H1 (cell line): ENCODE measurements around the gene THADA. TPM values are rescaled to one million over a fixed set of nuclear protein-coding genes. Genes with fewer than 3 reads are reported as not detected.

ENCODE experiments used
- ATF2 ChIP-seq: IDR thresholded peaks from 2 replicates; pipeline ENCODE4 v1.6.1; 2012; ENCODE audit warnings: low read length, inconsistent platforms
- CBX8 ChIP-seq: fragments of 300-800, 300-1000 bp; sonication (generic); IDR thresholded peaks from 2 replicates; pipeline ENCODE4 v1.7.1; 2016; ENCODE audit warnings: low read depth, low read length, borderline replicate concordance
- EGR1 ChIP-seq: IDR thresholded peaks from 2 replicates; pipeline ENCODE4 v1.6.1; 2011; ENCODE audit warnings: low read depth, low read length, borderline replicate concordance
- FOSL1 ChIP-seq: IDR thresholded peaks from 2 replicates; pipeline ENCODE4 v1.6.1; 2011; ENCODE audit warnings: mild to moderate bottlenecking, low read depth, low read length, moderate library complexity; ENCODE audit not compliant: insufficient read depth
- SIRT6 ChIP-seq: IDR thresholded peaks from one replicate; pipeline ENCODE4 v1.7.1; 2012; ENCODE audit warnings: low read length, inconsistent platforms
- TAF1 ChIP-seq: IDR thresholded peaks from 2 replicates; pipeline ENCODE4 v1.6.1; 2011; ENCODE audit warnings: mild to moderate bottlenecking, low read depth, low read length
- polyA plus RNA-seq, 7 experiments: library from polyadenylated mRNA; depleted of rRNA in 3 of 7; stranded (reverse) in 5 of 7; unstranded in 2 of 7; fragments of >200 nt in 5 of 7; fragments of 200-250 nt in 2 of 7; gene quantifications; 1 replicate in 5 of 7; 2 replicates in 1 of 7; 4 replicates in 1 of 7; pipeline versions ENCODE4 v1.2.1 to v1.2.3, GENCODE V29; 2011 to 2013; ENCODE audit warnings: missing spikeins in 2 of 7, mixed read lengths in 2 of 7
- total RNA-seq: library from RNA; stranded (reverse); fragmentation: NEBNext Ultra II Directional; extraction: Animal tissue kit (Norgen Biotek cat#: 25700); gene quantifications from 2 replicates; pipeline ENCODE4 v1.2.1, GENCODE V29; 2021

THADA gene
- total and polyA plus RNA-seq, 2 of the 8 experiments (the other 6 are each of a cell fraction or from before 2014, with no cell fraction given) = 22.4 to 26.8 TPM

GRCh38 chr2:43513796-43514195, 82.0 kb downstream of the THADA start (continued):
- TF ChIP-seq FOSL1 = no peak
- TF ChIP-seq TAF1 = no peak
- no peak for TF ChIP-seq ATF2
- no peak for TF ChIP-seq EGR1
- no peak for TF ChIP-seq CBX8
- TF ChIP-seq SIRT6 = no peak
